Sigmoid colon (tissue), 7 donors: Measurements from ENCODE around the gene SYNE2. TPM values are rescaled to one million over a fixed set of nuclear protein-coding genes. Genes with fewer than 3 reads are reported as not detected.
"Not testable (repeated sequence)": the region's sequence is repeated elsewhere in the genome, so short reads cannot be mapped to it uniquely, and the experiment has no call there.

Experiments
- DNase-seq: peaks from one replicate; pipeline ENCODE4 v3.0.0-alpha.2; 2019
- H3K27ac ChIP-seq, 4 donors: fragments of 200-600 bp; sonication (generic); one replicate each; pipeline ENCODE4 v1.5.1; 2016 to 2019; ENCODE audit warnings: mild to moderate bottlenecking in 1 of 4
- H3K27me3 ChIP-seq, 3 donors: fragments of 200-600 bp; sonication (generic); one replicate each; pipeline ENCODE4 v1.5.1; 2019; ENCODE audit warnings: mild to moderate bottlenecking in 1 of 3
- H3K36me3 ChIP-seq, 4 donors: fragments of 200-600 bp; sonication (generic); one replicate each; pipeline ENCODE4 v1.5.1; 2016 to 2019
- H3K4me1 ChIP-seq, 4 donors: fragments of 200-600 bp; sonication (generic); one replicate each; pipeline ENCODE4 v1.5.1; 2017 to 2019
- H3K4me3 ChIP-seq, 4 donors: fragments of 200-600 bp; sonication (generic); one replicate each; pipeline ENCODE4 v1.5.1; 2017 to 2019; ENCODE audit warnings: mild to moderate bottlenecking in 2 of 4, moderate library complexity in 1 of 4
- H3K9me3 ChIP-seq, 4 donors: fragments of 200-600 bp in 3 of 4; sonication (generic) in 3 of 4; one replicate each; pipeline versions ENCODE4 v1.5.1 to v1.6.1; 2013 to 2019
- CTCF ChIP-seq, 4 experiments: fragments of 450-650 bp in 3 of 4; fragments of 200-600 bp in 1 of 4; IDR thresholded peaks; one replicate each; pipeline ENCODE4 v1.5.1; 2016 to 2019; ENCODE audit warnings: antibody characterized with exemption in 4 of 4, mild to moderate bottlenecking in 3 of 4, moderate library complexity in 2 of 4
- EP300 ChIP-seq, 4 donors: sonication (generic); formaldehyde crosslinking; IDR thresholded peaks; one replicate each; pipeline ENCODE4 v1.6.1; 2017; ENCODE audit warnings: antibody characterized with exemption in 4 of 4
- POLR2A ChIP-seq, 2 donors: fragments of 450-650 bp; IDR thresholded peaks; one replicate each; pipeline ENCODE4 v1.6.1; 2016; ENCODE audit warnings: antibody characterized with exemption in 2 of 2, mild to moderate bottlenecking in 2 of 2, moderate library complexity in 2 of 2
- POLR2AphosphoS5 ChIP-seq, 4 donors: sonication (generic); formaldehyde crosslinking; IDR thresholded peaks; one replicate each; pipeline ENCODE4 v1.6.1; 2017; ENCODE audit warnings: antibody characterized with exemption in 4 of 4
- WGBS, 2 donors: extraction: QIAGEN DNeasy Blood & Tissue Kit; methylation state at CpG; one replicate each; pipeline ENCODE4 v1.1.7; 2013; 5-methylcytosine and 5-hydroxymethylcytosine counted together
- intact Hi-C: fragments of 100-400 bp; cut with DNase I; formaldehyde crosslinking; loops from one replicate; pipeline ENCODE4 v1.15.1; 2023
- polyA plus RNA-seq, 3 donors: library from polyadenylated mRNA; stranded (reverse); fragments of 200-250 nt; gene quantifications; one replicate each; pipeline ENCODE4 v1.2.3, GENCODE V29; 2013
- total RNA-seq, 4 donors: library from RNA; depleted of rRNA; stranded (reverse); fragments of >200 nt; gene quantifications; one replicate each; pipeline ENCODE4 v1.1.0, GENCODE V29; 2016
- donor health status: healthy with polysubstance abuse.
- donor health status: Bipolar disorder and iron deficiency.
- donor health status: healthy.

SYNE2 gene
- 10 to 100 TPM; 40.7 to 70.6 (median 56.2) TPM for total RNA-seq
- 10 to 100 TPM; 25.8 to 66.9 (median 45.1) TPM for polyA plus RNA-seq

- Histone ChIP-seq H3K4me3 (peak within 1 kb of the TSS; percentile 85 to 87 (median 86)), H3K4me1 (peaks cover 0 to 12% (median 8%) of the 10 kb centered on the region in 4 donors), H3K27ac (peak within 1 kb of the TSS; percentile 90 to 92 (median 91)), H3K27me3 (no peaks in the 10 kb centered on the region), H3K36me3 (no peaks in the 10 kb centered on the region), H3K9me3 (no peaks in the 10 kb centered on the region)
- peak; percentile 84 for DNase-seq
- WGBS, 2 donors = 1% methylated on average over 124 of the region's 124 CpGs
- TF ChIP-seq CTCF (IDR thresholded peaks at IDR 0.05) (peak in 1 of 4 experiments; percentile 30), EP300 (IDR thresholded peaks at IDR 0.05) (no peak), POLR2A (IDR thresholded peaks at IDR 0.05) (no peak), POLR2AphosphoS5 (IDR thresholded peaks at IDR 0.05) (peak in 3 of 4 donors; percentile 24 to 44 (median 42))
- intact Hi-C loops = loop anchor here (5.0 kb wide), 4 partner anchors 39 to 139 kb away; partner anchors contain the start of gene SGPP1
These were observed at the start of gene SYNE2 for GRCh38 chr14:63852817-63853731. Gene SYNE2 (plus strand): TSS chr14:63853004. CDS start chr14:63909149, 56,145 bp downstream.

GRCh38 chr14:63803221-63803791, 49.5 kb upstream of the SYNE2 start:
- H3K9me3 ChIP-seq, H3K27ac ChIP-seq, H3K36me3 ChIP-seq, H3K4me1 ChIP-seq, DNase-seq, H3K27me3 ChIP-seq, H3K4me3 ChIP-seq, intact Hi-C loops: not testable (repeated sequence)
- 96 to 97% methylated on average over 35 of the region's 35 CpGs for WGBS, 2 donors

GRCh38 chr14:63806064-63806463, 46.7 kb upstream of the SYNE2 start:
- DNase-seq, H3K36me3 ChIP-seq, H3K27ac ChIP-seq, H3K27me3 ChIP-seq, H3K4me1 ChIP-seq, H3K4me3 ChIP-seq, H3K9me3 ChIP-seq, intact Hi-C loops: not testable (repeated sequence)
- 81 to 84% methylated on average over 2 of the region's 2 CpGs for WGBS, 2 donors

GRCh38 chr14:63811692-63812091, 41.1 kb upstream of the SYNE2 start:
- H3K4me3 ChIP-seq, H3K36me3 ChIP-seq, H3K4me1 ChIP-seq, DNase-seq, H3K9me3 ChIP-seq, H3K27me3 ChIP-seq, intact Hi-C loops, H3K27ac ChIP-seq: not testable (repeated sequence)
- WGBS, 2 donors = 44 to 76% methylated on average over 3 of the region's 3 CpGs

- DNase-seq = no peak
- WGBS, 2 donors = 96 to 100% methylated on average over 1 of the region's 1 CpG
- Histone ChIP-seq H3K36me3 (no peaks in the 10 kb centered on the region), H3K9me3 (no peaks in the 10 kb centered on the region), H3K27ac (no peak overlapping the region), H3K4me3 (no peak overlapping the region), H3K27me3 (no peaks in the 10 kb centered on the region), H3K4me1 (no peaks in the 10 kb centered on the region)
- no peak for TF ChIP-seq POLR2AphosphoS5 (IDR thresholded peaks at IDR 0.05)
- TF ChIP-seq POLR2A (IDR thresholded peaks at IDR 0.05) = no peak
- TF ChIP-seq EP300 (IDR thresholded peaks at IDR 0.05) = no peak
- no peak for TF ChIP-seq CTCF (IDR thresholded peaks at IDR 0.05)
- intact Hi-C loops = no loop called here
These were observed 19.1 kb upstream of the SYNE2 start for GRCh38 chr14:63833728-63834127.

GRCh38 chr14:63840981-63841380, 11.8 kb upstream of the SYNE2 start:
- intact Hi-C loops = no loop called here
- H3K9me3 ChIP-seq = peaks cover 0 to 11% (median 0%) of the 10 kb centered on the region in 4 donors
- TF ChIP-seq POLR2A (IDR thresholded peaks at IDR 0.05) (no peak), CTCF (IDR thresholded peaks at IDR 0.05) (no peak), POLR2AphosphoS5 (IDR thresholded peaks at IDR 0.05) (no peak), EP300 (IDR thresholded peaks at IDR 0.05) (no peak)
- H3K36me3 ChIP-seq = no peaks in the 10 kb centered on the region
- 47 to 52% methylated on average over 1 of the region's 1 CpG for WGBS, 2 donors
- H3K4me3 ChIP-seq = no peak overlapping the region
- H3K27ac ChIP-seq = no peak overlapping the region
- DNase-seq = no peak
- no peaks in the 10 kb centered on the region for H3K4me1 ChIP-seq
- H3K27me3 ChIP-seq = no peaks in the 10 kb centered on the region
